GM23338 (cell line): Measurements from ENCODE around the gene SYMPK.

ENCODE experiments used
- CREB1 ChIP-seq: fragments of 250-450 bp; sonication (Bioruptor Pico); IDR thresholded peaks from 2 replicates; pipeline ENCODE4 v1.5.0; 2020; ENCODE audit warnings: low read depth, mild to moderate bottlenecking, moderate library complexity
- CTCF ChIP-seq, 2 experiments: fragments of 200-600 bp in 1 of 2; sonication (generic) in 1 of 2; conservative IDR thresholded peaks; 2 replicates each; pipeline versions ENCODE4 v1.5.1 to v1.6.1; 2016 to 2017; ENCODE audit warnings: antibody characterized with exemption in 2 of 2, low read depth in 2 of 2, mild to moderate bottlenecking in 2 of 2, moderate library complexity in 1 of 2
- EZH2 ChIP-seq: fragments of 200-600 bp; sonication (generic); IDR thresholded peaks from one replicate; pipeline ENCODE4 v1.8.0; 2017; ENCODE audit warnings: antibody characterized with exemption, mild to moderate bottlenecking, low read depth; ENCODE audit not compliant: unreplicated experiment
- ZNF331 ChIP-seq: fragments of 250-450 bp; sonication (Bioruptor Pico); IDR thresholded peaks from 2 replicates; pipeline ENCODE4 v1.5.0; 2020; ENCODE audit warnings: low read depth, mild to moderate bottlenecking, moderate library complexity

- TF ChIP-seq CTCF (conservative IDR thresholded peaks at IDR 0.05; ENCODE audit: low read depth in 2 of 2) (no peak), EZH2 (no peak), ZNF331 (CRISPR knock-in tag) (no peak), CREB1 (CRISPR knock-in tag) (no peak)
Measured at GRCh38 chr19:45874620-45874966, 11.6 kb upstream of the SYMPK start.
